GM11168 (cell line): ENCODE measurements around the gene EEF2.
"Not testable (repeated sequence)": the region's sequence is repeated elsewhere in the genome, so short reads cannot be mapped to it uniquely, and the experiment has no call there.

Experiments used
- in situ Hi-C: fragments of 300-500 bp; cut with MboI; formaldehyde crosslinking; loops from one replicate; pipeline ENCODE4 v1.12.0; 2022; ENCODE audit warnings: low sequenced_read_pairs; ENCODE audit not compliant: unreplicated experiment

EEF2 gene

DNA sequence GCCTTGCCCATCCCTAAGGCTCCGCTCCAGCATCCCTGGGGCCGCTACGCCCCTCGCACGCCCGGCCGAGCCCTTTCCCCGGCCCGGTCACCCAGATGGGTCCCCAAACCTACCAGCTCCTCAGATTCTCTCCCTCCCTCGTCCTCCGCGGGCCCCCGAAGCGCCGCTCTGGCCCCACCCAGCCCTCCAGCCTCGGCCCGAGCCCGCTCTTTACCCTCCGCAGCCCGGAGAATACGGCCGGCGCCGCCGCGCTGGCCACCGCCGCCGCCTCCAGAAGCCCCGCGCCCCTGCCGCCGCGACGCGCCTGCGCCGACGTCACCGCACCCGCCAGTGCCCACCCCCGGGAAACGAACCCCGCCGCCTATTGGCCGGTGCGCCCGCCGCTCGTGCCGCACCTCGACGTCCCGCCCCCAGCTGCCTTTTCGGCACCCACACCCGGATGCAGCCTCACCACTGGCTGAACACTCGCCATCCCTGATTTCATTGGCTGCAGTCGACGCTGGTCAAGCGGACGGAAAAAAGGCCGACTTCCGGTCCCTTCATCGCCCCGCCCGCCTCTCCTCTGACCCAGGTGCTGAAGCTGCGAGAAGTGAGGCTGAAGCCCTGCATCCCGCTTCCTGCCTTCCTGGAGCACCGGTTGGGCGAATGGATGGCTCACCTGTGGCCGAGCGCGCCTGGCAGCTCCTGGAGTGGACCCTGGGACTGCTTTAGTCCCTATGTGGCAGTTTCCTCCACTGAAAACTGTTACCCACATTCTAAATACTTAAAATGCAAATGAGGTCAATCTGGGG, 14.3 kb downstream of the EEF2 start, which contains the start of gene DAPK3:
TSS of gene DAPK3 (minus strand) at position 292 of the 791 bp plus-strand sequence. CDS start 1,364 bp downstream, outside the sequence.
- in situ Hi-C loops, result no loop called here

- in situ Hi-C loops, result no loop called here
Observed at GRCh38 chr19:3970313-3970807, 14.9 kb downstream of the EEF2 start.

DNA sequence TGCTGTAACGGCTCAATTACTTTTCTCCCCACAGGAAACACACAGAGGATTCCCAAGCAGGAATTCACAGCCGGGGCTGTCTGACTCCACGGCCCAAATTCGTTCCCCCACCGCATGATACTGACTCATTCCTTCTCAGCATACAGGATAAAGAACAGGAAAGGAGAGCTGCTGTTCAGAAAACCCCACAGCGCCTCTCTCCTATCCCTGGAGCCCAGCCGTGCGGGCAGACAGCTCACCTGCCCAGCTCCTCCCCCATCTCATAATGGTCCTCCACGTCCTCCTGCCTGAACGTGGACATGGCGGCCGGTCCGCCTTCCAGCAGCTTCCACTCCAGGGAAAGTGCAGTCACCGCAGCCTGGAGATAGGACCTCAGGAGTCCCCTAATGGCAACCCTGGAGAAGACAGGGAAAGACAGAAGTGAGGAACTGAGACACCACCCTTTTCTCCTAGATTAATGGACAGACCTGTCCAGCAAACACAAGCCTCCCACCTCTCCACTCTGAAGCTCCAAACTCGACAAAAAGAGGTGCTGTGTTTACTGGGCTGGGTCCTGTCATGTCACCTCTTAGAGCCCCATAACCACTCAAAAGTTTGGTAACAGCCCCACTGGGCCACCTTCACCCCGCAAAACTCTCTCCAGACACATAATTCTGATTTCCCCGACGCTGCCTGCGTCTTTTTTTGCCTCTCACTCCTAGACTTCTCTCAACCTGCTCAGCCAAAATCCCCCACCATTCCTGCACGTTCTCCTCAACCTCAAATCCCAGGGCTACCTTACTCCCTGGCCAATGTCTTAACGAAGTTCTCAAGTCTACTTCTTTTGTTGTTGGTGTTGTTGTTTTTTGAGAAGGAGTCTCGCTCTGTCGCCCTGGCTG, 15.6 kb downstream of the EEF2 start:
- in situ Hi-C loops, result no loop called here

DNA sequence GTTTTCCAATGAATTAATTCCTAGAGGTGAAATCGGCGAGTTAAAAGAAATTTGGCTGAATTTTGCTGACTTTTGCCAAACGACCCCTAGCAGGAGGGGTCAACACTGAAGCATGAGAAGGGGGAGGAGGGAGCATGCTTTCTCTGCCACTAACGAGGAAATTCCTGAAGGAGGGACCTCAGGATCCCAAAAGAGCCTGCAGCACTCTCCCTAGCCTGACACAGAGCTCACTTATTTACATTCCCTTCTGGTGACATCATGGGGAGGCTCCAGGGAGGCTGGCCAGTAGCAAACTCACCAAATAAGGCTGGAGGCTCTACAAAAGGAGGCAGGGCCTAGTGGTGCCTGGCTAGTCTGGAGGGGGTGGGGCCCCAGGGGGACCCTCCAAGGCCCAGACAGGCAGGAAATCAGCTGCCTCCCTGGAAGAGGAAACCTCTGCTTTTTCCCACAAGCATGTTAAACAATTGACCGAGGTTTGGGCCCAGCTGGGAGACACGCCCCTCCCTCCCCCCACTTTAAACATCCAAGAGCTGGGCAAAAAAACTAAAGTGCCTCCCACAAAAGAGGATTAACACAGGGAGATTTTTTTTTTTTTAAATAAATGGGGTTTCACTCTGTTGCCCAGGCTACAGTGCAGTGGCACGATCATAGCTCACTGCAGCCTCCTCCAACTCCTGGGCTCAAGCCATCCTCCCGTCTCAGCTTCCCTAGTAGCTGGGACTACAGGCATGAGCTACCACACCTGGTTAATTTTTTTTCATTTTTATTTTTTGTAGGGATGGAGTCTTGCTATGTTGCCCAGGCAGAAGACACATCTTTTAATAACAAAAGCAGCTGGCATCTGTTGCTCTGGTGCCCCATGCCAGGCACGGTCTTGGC, 16.5 kb downstream of the EEF2 start:
- in situ Hi-C loops, result no loop called here

DNA sequence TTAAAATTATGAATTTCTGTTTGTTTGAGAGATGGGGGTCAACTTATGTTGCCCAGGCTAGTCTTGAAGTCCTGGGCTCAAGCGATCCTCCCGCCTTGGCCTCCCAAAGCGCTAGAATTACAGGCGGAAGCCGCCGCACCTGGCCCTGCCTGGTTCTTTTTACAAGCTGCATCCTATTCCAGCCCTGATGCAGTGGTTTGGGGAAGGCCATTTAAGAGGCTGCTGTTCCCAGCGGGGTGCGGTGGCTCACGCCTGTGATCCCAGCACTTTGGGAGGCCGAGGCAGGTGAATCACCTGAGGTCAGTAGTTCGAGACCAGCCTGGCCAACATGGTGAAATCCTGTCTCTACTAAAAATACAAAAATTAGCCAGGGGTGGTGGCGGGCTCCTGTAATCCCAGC, 17.3 kb downstream of the EEF2 start:
- in situ Hi-C loops, result not testable (repeated sequence)

- in situ Hi-C loops, result no loop called here
Observed at GRCh38 chr19:3966051-3967017, 18.9 kb downstream of the EEF2 start.

- in situ Hi-C loops, result no loop called here
Observed at GRCh38 chr19:3964256-3965194, 20.7 kb downstream of the EEF2 start.

DNA sequence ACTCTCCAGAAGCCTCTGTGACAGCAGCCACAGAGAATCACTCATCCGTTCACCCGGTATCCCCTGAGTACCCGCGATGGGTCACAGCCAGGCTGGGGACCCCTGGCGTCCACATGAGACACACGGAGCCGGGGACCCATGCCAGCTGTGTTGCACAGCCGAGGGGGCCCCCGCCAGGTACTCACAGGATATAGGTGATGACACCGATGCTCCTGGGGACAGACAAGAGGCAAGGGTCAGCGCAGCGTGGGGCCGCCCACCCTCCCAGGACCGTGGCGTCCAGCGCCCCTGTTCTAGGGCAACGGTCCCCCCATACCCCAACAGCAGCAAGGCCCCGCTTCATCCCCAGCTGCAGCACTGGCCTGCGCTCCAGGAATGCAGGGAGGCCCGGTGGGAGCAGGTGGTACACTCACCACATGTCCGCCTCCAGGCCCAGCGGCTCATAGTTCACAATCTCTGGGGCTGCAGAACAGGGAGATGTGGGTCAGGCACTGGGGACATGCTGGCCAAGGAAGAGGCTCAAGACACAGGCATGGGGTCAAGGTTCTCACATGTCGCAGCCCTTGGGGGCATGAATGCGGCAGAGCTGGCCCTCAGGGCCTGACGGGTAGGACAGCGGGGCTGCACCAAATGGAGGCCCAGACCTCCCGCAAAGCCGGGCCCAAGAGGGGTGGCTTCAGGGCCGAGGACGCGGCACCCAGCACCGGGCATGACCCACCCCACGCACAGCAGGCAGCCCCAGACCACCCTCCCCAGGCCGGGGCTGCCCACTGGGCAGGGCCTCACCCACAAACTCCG, 21.6 kb downstream of the EEF2 start:
- in situ Hi-C loops, result no loop called here

DNA sequence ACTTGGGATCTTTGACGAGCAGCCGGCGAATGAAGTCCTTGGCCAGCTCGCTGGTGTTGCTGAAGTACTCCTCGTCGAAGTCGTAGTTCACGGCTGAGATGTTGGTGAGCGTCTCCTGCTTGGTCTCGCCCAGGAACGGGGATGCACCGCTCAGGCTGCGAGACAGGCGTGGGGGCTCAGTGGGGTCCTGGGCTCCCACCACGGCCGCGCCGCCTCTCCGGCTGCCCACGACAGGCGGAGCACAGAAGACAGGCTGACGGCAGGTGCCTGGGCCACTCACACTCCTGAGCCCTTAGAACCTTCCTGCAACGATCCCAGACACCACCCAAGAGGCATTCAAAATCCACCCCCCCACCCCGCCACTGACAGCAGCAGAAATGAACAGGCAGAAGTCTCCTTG, 24.3 kb downstream of the EEF2 start:
- in situ Hi-C loops, result no loop called here

- in situ Hi-C loops, result no loop called here
Observed at GRCh38 chr19:3959766-3960131, 25.5 kb downstream of the EEF2 start.

DNA sequence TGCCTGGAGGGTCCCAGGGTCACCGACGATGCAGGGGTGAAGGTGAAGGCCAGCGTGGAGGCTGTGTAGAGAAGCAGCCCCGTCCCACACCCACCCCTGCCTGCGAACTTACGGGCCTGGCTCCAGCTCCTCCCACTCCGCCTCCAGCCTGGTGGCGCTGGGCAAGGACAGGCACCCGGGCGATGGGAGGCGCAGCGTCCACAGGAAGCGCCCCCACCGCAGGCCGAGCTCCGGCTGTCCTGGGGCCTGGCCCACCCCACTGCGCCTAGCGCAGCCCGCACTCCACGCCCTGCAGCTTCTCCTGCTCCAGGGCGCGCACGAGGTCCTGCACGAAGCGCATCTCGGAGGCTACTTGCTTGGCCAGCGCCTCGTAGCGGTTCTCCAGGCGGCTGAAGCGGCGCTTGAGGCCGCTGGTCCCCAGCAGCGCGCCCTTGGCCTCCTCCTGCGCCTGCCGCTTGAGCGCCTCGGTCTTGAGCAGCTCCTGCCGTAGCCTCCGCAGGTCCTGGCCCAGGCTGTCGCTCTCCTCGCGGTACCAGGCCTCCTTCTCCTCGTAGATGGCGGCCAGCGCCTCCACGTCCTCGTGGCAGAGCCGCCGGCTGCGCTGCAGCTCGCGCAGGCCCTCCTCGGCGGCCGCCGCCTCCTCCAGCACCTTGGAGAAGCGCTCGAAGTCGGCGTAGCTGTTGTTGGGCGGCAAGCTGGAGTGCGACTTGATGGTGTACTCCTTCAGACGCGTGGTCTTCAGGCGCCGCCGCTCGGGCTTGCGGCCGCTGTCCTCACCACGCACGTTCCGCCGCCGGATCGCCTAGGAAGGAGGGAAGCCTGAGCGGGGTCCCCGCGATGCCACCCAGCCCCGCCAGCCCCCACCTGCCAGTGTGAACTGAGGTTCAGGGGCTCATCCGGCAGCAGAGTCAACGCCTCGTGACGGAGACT, 26.2 kb downstream of the EEF2 start:
- in situ Hi-C loops, result no loop called here

- in situ Hi-C loops, result no loop called here
Observed at GRCh38 chr19:3955688-3956087, 29.6 kb downstream of the EEF2 start.

DNA sequence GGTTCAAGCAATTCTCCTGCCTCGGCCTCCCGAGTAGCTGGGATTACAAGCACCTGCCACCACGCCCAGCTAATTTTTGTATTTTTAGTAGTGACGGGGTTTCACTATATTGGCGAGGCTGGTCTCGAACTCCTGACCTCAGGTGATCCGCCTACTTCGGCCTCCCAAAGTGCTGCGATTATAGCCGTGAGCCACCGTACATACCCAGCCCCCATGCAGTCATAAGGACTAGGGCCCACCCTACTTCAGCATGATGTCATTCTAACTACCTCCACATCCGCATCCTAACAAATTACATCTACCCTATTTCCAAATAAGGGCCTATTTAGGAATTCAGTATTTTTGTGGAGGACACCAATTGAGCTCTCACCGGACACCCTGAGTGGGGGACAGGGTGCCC, 30.0 kb downstream of the EEF2 start:
- in situ Hi-C loops, result not testable (repeated sequence)

DNA sequence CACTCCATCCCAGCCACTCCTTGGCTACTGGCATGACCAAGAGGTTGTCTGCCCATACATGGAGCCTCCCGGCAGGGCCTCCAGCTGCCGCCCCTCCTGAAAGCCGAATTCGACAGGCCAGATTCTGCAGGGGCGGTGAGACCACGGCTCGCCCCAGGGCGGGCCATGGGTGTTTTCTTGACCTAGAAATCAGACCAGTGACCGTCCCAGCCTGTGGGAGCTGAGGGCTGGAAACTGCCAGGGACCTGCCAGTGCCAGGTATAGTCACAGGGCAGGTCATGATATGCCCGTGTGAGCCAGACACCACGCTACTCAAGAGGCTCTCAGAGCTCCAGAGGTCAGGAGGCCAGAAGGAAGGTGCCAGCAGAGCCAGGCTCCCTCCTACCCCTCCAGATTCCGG, 31.2 kb downstream of the EEF2 start:
- in situ Hi-C loops, result no loop called here

DNA sequence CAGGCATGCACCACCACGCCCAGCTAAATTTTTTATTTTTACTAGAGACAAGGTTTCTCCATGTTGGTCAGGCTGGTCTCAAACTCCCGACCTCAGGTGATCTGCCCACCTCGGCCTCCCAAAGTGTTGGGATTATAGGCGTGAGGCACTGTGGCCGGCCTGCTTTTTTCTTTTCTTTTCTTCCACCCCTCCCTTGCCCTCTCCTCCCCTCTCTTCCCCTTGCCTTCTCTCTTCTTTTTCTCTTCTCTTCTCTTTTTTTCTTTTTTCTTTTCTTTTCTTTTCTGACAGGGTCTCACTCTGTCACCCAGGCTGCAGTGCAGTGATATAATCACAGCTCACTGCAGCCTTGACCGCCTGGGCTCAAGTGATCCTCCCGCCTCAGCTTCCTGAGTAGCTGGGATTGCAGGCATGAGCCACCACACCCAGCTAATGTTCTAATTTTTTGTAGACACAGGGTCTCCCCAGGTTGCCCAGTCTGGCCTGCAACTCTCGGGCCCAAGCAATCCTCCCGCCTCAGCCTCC, 32.4 kb downstream of the EEF2 start:
- in situ Hi-C loops, result not testable (repeated sequence)
